HUES48 (cell line): ENCODE data around the gene SPIRE1.
"Not testable (repeated sequence)": the region's sequence is repeated elsewhere in the genome, so short reads cannot be mapped to it uniquely, and the experiment has no call there.

Experiments
- H3K27ac ChIP-seq: one replicate; pipeline ENCODE4 v1.7.0; 2013; ENCODE audit warnings: low read depth, low read length, inconsistent platforms
- H3K27me3 ChIP-seq: 2 replicates; pipeline ENCODE4 v1.6.1; 2013; ENCODE audit warnings: mild to moderate bottlenecking, low read length; ENCODE audit not compliant: control insufficient read depth, insufficient read depth
- H3K36me3 ChIP-seq: 2 replicates; pipeline ENCODE4 v1.6.1; 2013; ENCODE audit warnings: low read length; ENCODE audit not compliant: control insufficient read depth, insufficient read depth
- H3K4me1 ChIP-seq: 2 replicates; pipeline ENCODE4 v1.6.1; 2013; ENCODE audit warnings: mild to moderate bottlenecking, low read length; ENCODE audit not compliant: control insufficient read depth, insufficient read depth
- H3K4me3 ChIP-seq: 2 replicates; pipeline ENCODE4 v1.5.1; 2013; ENCODE audit warnings: mild to moderate bottlenecking, low read depth, low read length
- H3K9ac ChIP-seq: 2 replicates; pipeline ENCODE4 v1.6.1; 2013; ENCODE audit warnings: mild to moderate bottlenecking, low read depth, low read length, moderate library complexity
- H3K9me3 ChIP-seq: 2 replicates; pipeline ENCODE4 v1.6.1; 2013; ENCODE audit warnings: low read length; ENCODE audit not compliant: control insufficient read depth, insufficient read depth

Gene SPIRE1

GRCh38 chr18:12577848-12578247 lies 80.1 kb downstream of the SPIRE1 start:
- H3K4me3 ChIP-seq, result no peak overlapping the region
- H3K27ac ChIP-seq, result no peak overlapping the region
- H3K9me3 ChIP-seq, result no peaks in the 10 kb centered on the region
- no peaks in the 10 kb centered on the region for H3K36me3 ChIP-seq
- no peak overlapping the region for H3K9ac ChIP-seq
- no peaks in the 10 kb centered on the region for H3K27me3 ChIP-seq
- no peaks in the 10 kb centered on the region for H3K4me1 ChIP-seq

GRCh38 chr18:12574494-12575185 lies 83.3 kb downstream of the SPIRE1 start:
- H3K27me3 ChIP-seq, result no peaks in the 10 kb centered on the region
- no peaks in the 10 kb centered on the region for H3K4me1 ChIP-seq
- no peak overlapping the region for H3K9ac ChIP-seq
- no peak overlapping the region for H3K27ac ChIP-seq
- no peaks in the 10 kb centered on the region for H3K9me3 ChIP-seq
- no peaks in the 10 kb centered on the region for H3K36me3 ChIP-seq
- H3K4me3 ChIP-seq, result no peak overlapping the region

DNA sequence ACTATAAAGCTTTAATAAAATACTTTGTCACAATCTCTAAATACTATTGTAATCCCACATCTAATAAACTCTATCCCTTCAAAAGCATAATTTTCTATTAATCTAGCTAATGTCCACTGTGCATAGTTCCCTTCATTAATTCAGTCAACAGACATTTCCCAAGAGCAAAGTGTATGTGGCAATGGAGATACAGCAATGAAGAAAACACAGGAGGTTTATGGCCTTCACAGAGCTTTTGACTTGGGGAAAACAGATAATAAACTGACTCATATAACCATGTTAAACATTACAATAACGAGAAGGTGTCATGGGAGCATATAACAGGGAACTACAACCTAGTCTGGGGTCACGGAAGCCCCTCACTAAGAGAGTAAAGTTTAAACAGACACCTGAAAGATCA lies 86.3 kb downstream of the SPIRE1 start:
- Histone ChIP-seq H3K27ac (no peak overlapping the region), H3K9ac (no peak overlapping the region), H3K27me3 (no peaks in the 10 kb centered on the region), H3K36me3 (no peaks in the 10 kb centered on the region), H3K4me1 (no peaks in the 10 kb centered on the region), H3K9me3 (no peaks in the 10 kb centered on the region), H3K4me3 (no peak overlapping the region)

GRCh38 chr18:12569791-12570190 lies 88.1 kb downstream of the SPIRE1 start:
- Histone ChIP-seq H3K4me3 (no peak overlapping the region), H3K9me3 (no peaks in the 10 kb centered on the region), H3K27me3 (no peaks in the 10 kb centered on the region), H3K36me3 (no peaks in the 10 kb centered on the region), H3K4me1 (0 out of 2 replicates have a peak, but pooled peaks cover 1% of the 10 kb centered on the region), H3K9ac (no peak overlapping the region), H3K27ac (no peak overlapping the region)

GRCh38 chr18:12567849-12568248 lies 90.1 kb downstream of the SPIRE1 start:
- Histone ChIP-seq H3K9me3 (no peaks in the 10 kb centered on the region), H3K27ac (no peak overlapping the region), H3K4me1 (peaks cover 7% of the 10 kb centered on the region; the same call in 1 of the 2 replicates), H3K4me3 (no peak overlapping the region), H3K27me3 (no peaks in the 10 kb centered on the region), H3K36me3 (no peaks in the 10 kb centered on the region), H3K9ac (no peak overlapping the region)

- H3K9ac ChIP-seq, result no peak overlapping the region
- peaks cover 7% of the 10 kb centered on the region; the same call in 1 of the 2 replicates for H3K4me1 ChIP-seq
- no peaks in the 10 kb centered on the region for H3K36me3 ChIP-seq
- H3K27ac ChIP-seq, result no peak overlapping the region
- H3K9me3 ChIP-seq, result peaks cover 7% of the 10 kb centered on the region
- no peak overlapping the region for H3K4me3 ChIP-seq
- no peaks in the 10 kb centered on the region for H3K27me3 ChIP-seq
These were observed 93.0 kb downstream of the SPIRE1 start for GRCh38 chr18:12564861-12565260.

- Histone ChIP-seq H3K4me3 (no peak overlapping the region), H3K36me3 (no peaks in the 10 kb centered on the region), H3K9me3 (peaks cover 12% of the 10 kb centered on the region), H3K4me1 (peaks cover 7% of the 10 kb centered on the region; the same call in 1 of the 2 replicates), H3K27me3 (no peaks in the 10 kb centered on the region), H3K27ac (no peak overlapping the region), H3K9ac (no peak overlapping the region)
These were observed 93.5 kb downstream of the SPIRE1 start for GRCh38 chr18:12564378-12564777.

DNA sequence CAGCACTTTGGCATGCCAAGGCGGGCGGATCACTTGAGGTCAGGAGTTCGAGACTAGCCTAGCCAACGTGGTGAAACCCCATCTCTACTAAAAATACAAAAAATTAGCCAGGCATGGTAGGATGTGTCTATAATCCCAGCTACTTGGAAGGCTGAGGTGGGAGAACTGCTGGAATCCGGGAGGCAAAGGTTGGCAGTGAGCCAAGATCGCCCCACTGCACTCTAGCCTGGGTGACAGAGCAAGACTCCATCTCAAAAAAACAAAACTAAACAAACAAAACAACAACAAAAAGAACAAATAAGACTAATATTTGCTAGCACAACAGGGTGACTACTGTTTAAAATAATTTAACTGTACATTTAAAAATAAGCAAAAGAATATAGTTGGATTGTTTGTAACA lies 97.3 kb downstream of the SPIRE1 start:
- not testable (repeated sequence) for H3K4me3 ChIP-seq, H3K27me3 ChIP-seq, H3K36me3 ChIP-seq, H3K4me1 ChIP-seq, H3K9ac ChIP-seq, H3K27ac ChIP-seq
- H3K9me3 ChIP-seq, result peaks cover 30% of the 10 kb centered on the region

GRCh38 chr18:12559319-12559718 lies 98.6 kb downstream of the SPIRE1 start:
- Histone ChIP-seq H3K36me3 (no peaks in the 10 kb centered on the region), H3K4me3 (no peak overlapping the region), H3K9ac (no peak overlapping the region), H3K9me3 (peaks cover 40% of the 10 kb centered on the region), H3K27ac (no peak overlapping the region), H3K4me1 (peaks cover 1% of the 10 kb centered on the region; the same call in 1 of the 2 replicates), H3K27me3 (no peaks in the 10 kb centered on the region)

- H3K9ac ChIP-seq, result no peak overlapping the region
- H3K27ac ChIP-seq, result no peak overlapping the region
- H3K4me1 ChIP-seq, result no peaks in the 10 kb centered on the region
- no peaks in the 10 kb centered on the region for H3K27me3 ChIP-seq
- H3K9me3 ChIP-seq, result peaks cover 51% of the 10 kb centered on the region
- H3K36me3 ChIP-seq, result no peaks in the 10 kb centered on the region
- H3K4me3 ChIP-seq, result no peak overlapping the region
These were observed 100.7 kb downstream of the SPIRE1 start for GRCh38 chr18:12556946-12557806.

GRCh38 chr18:12554796-12555388 lies 103.0 kb downstream of the SPIRE1 start:
- Histone ChIP-seq H3K9me3 (peaks cover 44% of the 10 kb centered on the region), H3K4me1 (peaks cover 5% of the 10 kb centered on the region; the same call in 1 of the 2 replicates), H3K36me3 (no peaks in the 10 kb centered on the region), H3K27ac (no peak overlapping the region), H3K9ac (no peak overlapping the region), H3K27me3 (no peaks in the 10 kb centered on the region), H3K4me3 (no peak overlapping the region)
